DMS53 treated with DMSO at 0.1 percent for 48 hours (cell line): ENCODE data around the gene SH2D1B.

Source experiments
- DNase-seq: peaks from one replicate; lab custom pipeline; 2025; ENCODE audit not compliant: unreplicated experiment; lab: John Stamatoyannopoulos, UW

Gene SH2D1B

GRCh38 chr1:162383091-162383490 lies 28.8 kb downstream of the SH2D1B start:
- no peak for DNase-seq

DNA sequence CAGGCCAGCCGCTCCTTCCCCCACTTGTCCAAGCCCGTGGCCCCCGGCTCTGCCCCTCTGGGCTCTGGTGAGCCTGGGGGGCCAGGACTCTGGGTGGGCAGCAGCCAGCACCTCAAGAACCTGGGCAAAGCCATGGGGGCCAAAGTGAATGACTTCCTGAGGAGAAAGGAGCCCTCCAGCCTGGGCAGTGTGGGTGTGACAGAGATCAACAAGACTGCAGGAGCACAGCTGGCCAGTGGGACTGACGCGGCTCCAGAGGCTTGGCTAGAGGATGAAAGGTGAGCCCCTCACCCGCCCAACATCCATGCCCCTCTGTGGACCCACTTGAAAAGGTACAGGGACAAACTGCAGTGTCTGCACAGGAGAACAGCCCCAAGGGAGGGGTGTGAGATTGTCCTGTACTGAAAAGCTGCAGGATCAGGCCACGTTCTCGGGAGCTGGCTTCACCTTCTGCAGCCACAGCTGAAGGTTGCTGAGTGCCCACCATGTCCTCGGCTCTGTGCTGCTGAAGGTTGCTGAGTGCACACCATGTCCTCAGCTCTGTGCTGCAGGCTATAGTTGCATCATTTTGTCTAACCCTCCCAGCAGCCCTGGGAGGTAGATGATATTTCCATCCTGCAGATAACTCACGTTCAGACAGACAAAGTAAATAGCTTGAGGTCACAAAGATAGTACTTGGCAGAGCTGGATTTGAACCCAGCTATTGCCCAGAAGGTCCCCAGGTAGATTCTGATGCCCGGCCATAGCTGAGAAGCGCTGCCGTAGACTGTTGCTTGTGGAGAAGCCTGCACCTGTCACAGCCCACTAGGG lies 29.8 kb downstream of the SH2D1B start:
- no peak for DNase-seq

DNA sequence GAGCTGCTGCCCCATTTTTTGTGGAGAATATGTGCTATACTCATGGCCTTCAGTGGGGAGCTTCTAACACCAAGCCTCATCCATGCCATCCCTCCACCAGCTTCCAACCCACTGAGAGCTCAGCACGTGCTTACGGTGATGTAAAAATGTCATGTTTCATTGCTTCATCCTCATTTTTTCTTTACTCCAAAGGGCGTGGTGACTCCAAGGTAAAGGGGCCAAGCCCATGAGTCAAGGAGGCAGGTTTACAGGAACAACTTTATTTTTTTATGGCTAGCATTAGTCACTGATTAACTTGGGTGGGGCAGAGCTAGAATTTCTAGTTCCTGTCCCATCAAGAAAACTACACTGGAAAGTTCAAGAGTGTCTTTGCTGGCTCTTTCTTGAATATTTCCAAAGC lies 30.6 kb downstream of the SH2D1B start, which contains the start of gene C1orf226:
Gene C1orf226 (plus strand): TSS at position 346 of the 400 bp plus-strand sequence. CDS start 174 bp downstream, outside the sequence.
- peak; percentile 6 for DNase-seq

DNA sequence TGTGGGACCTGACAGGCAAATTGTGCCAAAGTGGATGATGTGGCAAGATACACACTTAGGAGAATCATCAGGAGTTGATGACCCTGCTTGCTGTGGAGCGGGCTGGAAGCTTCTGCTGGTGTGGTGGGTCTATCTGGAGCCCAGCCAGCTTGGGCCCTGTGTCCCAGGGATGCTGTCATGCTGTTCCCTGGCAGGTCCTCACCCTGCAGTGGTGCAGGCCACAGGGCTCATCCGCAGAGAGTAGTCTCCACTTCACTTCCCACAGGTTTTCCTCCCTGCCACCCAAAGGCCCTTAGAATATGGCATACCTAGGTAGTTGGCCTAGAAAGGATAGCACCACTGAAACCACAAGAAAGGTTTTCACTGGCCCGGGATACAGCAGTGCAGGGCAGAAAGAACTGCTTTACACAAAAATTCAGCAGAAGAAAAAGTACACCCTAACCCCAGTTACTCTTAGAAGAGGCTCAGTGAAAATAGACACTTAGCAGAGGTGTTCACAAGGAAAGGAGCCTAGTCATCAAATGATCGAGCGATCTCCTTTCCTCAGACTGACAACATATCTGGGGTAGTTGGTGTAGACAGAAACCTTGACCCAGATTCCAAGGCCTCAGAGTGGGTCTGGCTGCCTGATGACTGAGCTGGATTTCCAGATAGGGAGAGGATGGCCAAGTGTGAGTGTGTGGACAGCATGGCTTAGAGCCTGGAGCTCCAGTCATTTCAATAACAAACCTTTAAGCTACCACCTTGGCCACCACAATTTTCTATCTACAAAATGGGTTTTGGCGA lies 31.7 kb downstream of the SH2D1B start:
- DNase-seq: no peak

DNA sequence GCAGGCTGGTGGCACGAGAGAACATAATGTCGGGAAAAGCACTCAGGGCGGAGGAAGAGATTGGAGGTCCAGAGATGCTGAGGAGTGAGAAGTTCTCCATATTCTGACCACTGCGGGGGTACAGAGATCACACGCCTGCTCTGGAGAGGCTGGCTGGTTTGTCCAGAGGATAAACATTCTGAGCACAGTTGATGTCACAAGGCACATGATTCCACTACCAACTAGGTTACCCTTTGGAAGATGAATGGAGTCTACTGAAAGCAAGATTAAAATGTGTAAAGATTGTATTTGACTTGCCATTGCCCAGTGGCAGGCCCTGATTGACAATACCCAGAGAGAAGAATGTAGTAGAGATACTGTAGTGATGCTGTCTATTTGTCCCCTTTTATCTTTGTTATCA lies 35.2 kb downstream of the SH2D1B start, which contains the start of gene SPATA46:
Gene SPATA46 (minus strand): TSS at position 164 of the 400 bp plus-strand sequence. CDS start 64 bp downstream, at position 100.
- DNase-seq: no peak

DNA sequence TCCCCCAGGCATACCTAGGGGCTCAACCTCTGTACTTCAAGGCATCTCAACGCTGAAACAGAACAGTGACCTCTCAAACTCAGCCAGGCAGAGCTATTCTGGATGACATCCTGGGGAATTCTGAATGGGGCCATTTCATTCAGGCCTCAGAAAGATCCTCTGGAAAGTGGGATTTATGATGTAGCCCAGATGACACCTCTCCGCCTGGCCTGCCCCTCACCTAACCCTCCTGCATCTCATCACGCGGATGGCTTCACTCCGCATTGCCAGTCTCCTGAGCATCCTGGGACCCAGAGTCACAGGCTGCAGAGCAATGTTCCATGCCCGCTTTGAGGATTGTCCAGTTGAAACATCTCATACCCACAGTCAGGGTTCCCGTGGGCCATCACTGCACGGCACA lies 36.5 kb downstream of the SH2D1B start:
- DNase-seq: no peak

DNA sequence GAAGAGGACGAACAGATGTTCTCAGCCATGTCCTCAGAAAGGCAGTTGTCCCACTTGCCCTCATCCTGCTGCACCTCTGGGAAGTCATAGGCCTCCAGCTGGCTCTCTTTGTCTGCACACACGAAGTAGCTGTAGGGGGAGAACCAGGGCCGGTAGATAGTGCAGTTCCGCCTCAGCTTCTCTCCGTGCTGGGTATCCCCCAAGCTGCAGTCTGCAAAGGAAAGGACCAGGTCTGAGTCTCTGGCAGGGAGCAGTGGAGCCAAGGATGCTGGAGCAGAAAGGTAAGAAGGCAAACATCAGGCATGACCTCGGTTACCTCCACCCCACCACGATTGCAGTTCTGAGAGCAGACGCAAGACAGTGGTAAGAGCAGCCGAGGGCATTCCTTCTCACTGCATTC lies 37.5 kb downstream of the SH2D1B start:
- DNase-seq: no peak

GRCh38 chr1:162373541-162374260 lies 38.2 kb downstream of the SH2D1B start:
- DNase-seq: no peak

GRCh38 chr1:162373072-162373427 lies 38.9 kb downstream of the SH2D1B start:
- DNase-seq: no peak

DNA sequence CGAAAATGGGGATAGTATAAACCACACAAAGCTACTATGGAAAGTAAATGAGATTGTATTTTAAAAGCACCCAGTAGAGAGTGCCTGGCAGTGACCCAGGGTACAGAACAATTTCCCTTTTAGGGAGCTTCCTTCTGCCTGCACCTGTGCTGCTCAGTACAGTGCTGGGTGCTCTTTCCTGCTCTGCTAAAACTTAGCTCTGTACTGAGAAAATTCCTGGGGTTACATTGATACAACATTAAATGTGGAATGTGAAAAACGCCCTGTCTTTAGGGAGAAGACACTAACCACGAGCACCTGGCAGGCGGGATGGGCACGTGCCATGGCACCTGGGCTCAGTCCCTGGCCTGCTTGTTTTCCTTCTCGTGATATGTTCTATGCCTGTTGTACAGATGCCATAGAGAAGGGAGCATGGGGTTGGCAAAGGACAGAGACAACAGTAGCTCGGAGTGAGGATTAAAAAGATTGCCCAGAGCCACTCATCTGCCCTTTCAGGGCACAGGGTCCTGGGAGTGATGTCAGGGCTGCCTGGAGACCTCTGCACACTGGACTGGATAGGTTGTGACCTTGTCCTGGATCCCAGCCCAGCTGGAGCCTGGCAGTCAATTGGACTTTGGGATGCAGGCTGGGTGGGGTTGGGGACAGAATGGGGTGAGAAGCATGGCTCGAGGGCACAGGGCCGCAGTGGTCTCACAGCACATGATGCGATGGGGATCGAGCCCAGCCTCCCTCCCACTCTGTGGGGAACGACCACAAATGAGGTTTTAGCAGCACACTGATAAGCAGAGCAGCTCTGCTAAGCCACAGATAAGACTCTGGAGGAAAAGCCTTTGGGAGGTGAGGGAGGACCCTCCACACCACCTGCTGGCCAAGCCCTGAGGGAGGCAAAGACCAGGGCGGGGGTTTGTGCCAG lies 39.5 kb downstream of the SH2D1B start:
- DNase-seq: no peak

- no peak for DNase-seq
Observed at GRCh38 chr1:162371611-162372010, 40.3 kb downstream of the SH2D1B start.

- no peak for DNase-seq
Observed at GRCh38 chr1:162370721-162371120, 41.2 kb downstream of the SH2D1B start.

DNA sequence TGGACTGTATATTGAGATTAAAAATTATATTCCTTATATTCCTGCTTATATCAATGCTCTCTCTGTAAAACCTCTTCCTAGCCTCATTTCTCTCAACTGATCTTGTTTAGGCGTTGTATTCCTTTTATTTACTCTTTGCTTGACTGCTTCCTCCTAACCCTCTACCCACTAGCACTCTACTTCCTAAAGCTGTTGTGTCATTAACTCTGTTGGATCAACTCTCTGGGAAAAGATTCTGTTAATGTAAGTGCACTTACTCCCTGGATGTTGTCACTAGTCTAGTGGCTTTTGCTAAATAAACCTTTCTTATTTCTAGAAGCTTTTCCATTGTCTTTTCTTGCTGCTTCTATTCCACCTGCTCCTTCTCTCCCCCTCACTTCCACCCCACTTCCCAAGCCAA lies 41.8 kb downstream of the SH2D1B start:
- no peak for DNase-seq

DNA sequence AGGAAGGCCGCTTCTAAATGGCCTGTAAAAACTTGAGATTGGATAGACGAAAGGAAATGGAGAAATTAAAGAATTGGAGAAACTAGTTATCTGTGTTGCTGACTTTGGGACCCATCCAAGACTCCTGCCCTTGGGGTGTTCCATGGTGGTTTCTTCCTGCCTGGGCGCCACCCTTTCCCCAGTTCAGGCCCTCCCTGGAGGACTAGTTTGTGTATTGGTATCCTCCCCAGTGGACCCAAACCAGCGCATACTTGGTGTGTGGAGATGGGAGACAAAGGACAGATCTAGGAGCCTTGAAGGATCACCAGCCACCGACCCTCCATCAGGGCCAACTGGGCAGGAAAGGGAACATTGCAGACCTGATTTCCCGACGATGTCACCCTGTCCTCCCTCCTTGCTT lies 42.4 kb downstream of the SH2D1B start:
- DNase-seq: no peak

DNA sequence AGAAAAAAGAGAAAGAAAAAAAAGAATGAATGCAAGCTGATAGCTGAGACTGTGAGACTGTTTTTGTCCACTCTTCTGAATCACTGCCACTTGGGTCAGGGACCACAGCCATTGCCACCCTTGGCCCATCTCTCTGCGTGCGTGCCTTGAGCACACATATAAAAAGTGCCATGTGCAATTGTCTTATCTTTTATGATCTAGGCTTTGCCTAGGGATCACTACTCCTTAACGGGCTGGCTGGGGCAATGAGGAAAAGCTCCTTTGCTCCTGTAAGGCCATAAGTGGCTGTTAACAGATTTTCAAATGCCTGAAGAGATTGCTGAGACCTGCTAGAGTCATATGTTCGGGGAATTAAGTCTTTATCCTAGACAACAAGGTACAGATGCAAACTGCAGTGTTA lies 43.5 kb downstream of the SH2D1B start:
- no peak for DNase-seq

- no peak for DNase-seq
Observed at GRCh38 chr1:162367772-162368171, 44.2 kb downstream of the SH2D1B start.

DNA sequence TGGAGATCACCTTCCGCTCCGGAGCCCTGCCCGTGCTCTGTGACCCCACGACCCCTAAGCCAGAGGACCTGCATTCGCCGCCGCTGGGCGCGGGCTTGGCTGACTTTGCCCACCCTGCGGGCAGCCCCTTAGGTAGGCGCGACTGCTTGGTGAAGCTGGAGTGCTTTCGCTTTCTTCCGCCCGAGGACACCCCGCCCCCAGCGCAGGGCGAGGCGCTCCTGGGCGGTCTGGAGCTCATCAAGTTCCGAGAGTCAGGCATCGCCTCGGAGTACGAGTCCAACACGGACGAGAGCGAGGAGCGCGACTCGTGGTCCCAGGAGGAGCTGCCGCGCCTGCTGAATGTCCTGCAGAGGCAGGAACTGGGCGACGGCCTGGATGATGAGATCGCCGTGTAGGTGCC lies 44.9 kb downstream of the SH2D1B start:
- no peak for DNase-seq

- no peak for DNase-seq
Observed at GRCh38 chr1:162366671-162367070, 45.3 kb downstream of the SH2D1B start.

GRCh38 chr1:162366149-162366548 lies 45.8 kb downstream of the SH2D1B start:
- no peak for DNase-seq

DNA sequence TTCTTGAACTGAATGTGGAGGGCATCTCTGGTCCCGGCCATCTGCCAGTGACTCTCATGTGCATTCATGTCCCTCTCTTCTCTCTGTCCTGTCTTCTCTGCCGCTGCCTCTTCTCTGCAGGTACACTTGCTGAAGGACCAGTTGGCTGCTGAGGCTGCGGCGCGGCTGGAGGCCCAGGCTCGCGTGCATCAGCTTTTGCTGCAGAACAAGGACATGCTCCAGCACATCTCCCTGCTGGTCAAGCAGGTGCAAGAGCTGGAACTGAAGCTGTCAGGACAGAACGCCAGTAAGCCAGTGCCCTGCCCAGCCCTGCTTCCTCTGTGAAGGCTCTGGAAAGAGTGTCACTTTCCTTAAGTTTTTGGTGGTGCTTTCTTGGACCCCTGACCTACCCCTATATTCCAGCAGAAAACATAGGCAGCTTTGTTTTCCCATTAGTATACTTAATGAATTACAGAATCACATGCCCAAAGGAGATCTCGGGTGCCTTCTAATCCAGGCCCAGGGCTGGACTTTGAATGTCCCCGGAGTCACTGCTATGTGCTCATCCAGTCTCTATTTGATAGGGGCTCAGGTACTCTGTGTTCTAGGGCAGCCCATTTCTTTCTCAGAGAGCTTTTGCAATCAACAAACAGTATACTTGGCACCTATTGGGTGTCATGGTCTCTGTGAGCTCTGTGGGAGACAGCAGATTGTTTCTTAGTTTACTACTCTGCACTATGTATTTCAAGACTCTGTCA lies 46.5 kb downstream of the SH2D1B start:
- DNase-seq: no peak
